HCT116 (cell line): ENCODE measurements around the gene AHR. TPM values are rescaled to one million over a fixed set of nuclear protein-coding genes. Genes with fewer than 3 reads are reported as not detected.

Experiments
- ATAC-seq: fragments of 200-7000 bp; cut with Tn5 transposase; 2 replicates; pipeline ENCODE4 v1.9.1; 2020; ENCODE audit warnings: mild to moderate bottlenecking, moderate library complexity
- BruUV-seq: library from RNA; stranded (reverse); fragments of 400-500 nt; replicated peaks from 2 replicates; lab custom pipeline; 2021; lab: Mats Ljungman, UMichigan
- CTCF ChIA-PET: fragments of 300-600 bp; sonication (Branson Sonifier 250); formaldehyde crosslinking; loops from one replicate; lab custom pipeline; 2021; ENCODE audit warnings: antibody characterized with exemption; lab: Charles Lee
- POLR2A ChIA-PET: fragments of 300-600, 350-600 bp; sonication (Branson Sonifier 250); formaldehyde crosslinking; loops from one replicate; lab custom pipeline; 2021; ENCODE audit warnings: antibody characterized with exemption; lab: Charles Lee
- RAD21 ChIA-PET, 2 experiments: fragments of 300-600 bp; sonication (Branson Sonifier 250); formaldehyde crosslinking; loops; one replicate each; lab custom pipeline; 2023; ENCODE audit warnings: low total read pairs in 2 of 2; ENCODE audit not compliant: uncharacterized antibody in 2 of 2, unreplicated experiment in 2 of 2, low non-redundant PET in 1 of 2; lab: Charles Lee
- DNase-seq: peaks from one replicate; pipeline ENCODE4 v3.0.0-alpha.2; 2010; ENCODE audit warnings: low read depth, low spot score
- H2AFZ ChIP-seq: fragments of 200-600 bp; shearing (Covaris generic), sonication (generic); 2 replicates; pipeline ENCODE4 v1.6.1; 2017; ENCODE audit warnings: low read depth, mixed run types, mixed read lengths, antibody characterized with exemption, low read length; ENCODE audit not compliant: poor library complexity, severe bottlenecking
- H3K27ac ChIP-seq: 2 replicates; pipeline ENCODE4 v1.5.1; 2012; ENCODE audit warnings: low read depth, low read length
- H3K27me3 ChIP-seq: fragments of 200-600 bp; sonication (generic); 2 replicates; pipeline ENCODE4 v1.6.1; 2016; ENCODE audit warnings: mixed run types, low read length, mixed read lengths; ENCODE audit not compliant: insufficient read depth
- H3K36me3 ChIP-seq, 2 experiments: fragments of 200-500 bp in 1 of 2; fragments of 200-600 bp in 1 of 2; sonication (Bioruptor generic) in 1 of 2; sonication (generic) in 1 of 2; 2 replicates each; pipeline versions ENCODE4 v1.5.1 to v1.6.1; 2014 to 2016; ENCODE audit warnings: low read length in 2 of 2, inconsistent platforms in 1 of 2, mixed read lengths in 1 of 2, mixed run types in 1 of 2; ENCODE audit not compliant: insufficient read depth in 2 of 2, control insufficient read depth in 1 of 2
- H3K4me1 ChIP-seq, 2 experiments: fragments of 200-600 bp in 1 of 2; sonication (generic) in 1 of 2; 2 replicates each; pipeline versions ENCODE4 v1.5.1 to v1.6.1; 2012 to 2017; ENCODE audit warnings: low read length in 2 of 2, inconsistent platforms in 1 of 2, mild to moderate bottlenecking in 1 of 2, mixed read lengths in 1 of 2, mixed run types in 1 of 2, moderate library complexity in 1 of 2; ENCODE audit not compliant: insufficient read depth in 2 of 2, control insufficient read depth in 1 of 2
- H3K4me2 ChIP-seq: fragments of 200-600 bp; sonication (generic); 2 replicates; pipeline ENCODE4 v1.6.1; 2017; ENCODE audit warnings: mixed run types, low read length, mixed read lengths
- H3K4me3 ChIP-seq, 2 experiments: fragments of 200-600 bp in 1 of 2; sonication (generic) in 1 of 2; replicated peaks in 1 of 2; 2 replicates each; pipeline ENCODE4 v1.5.1; 2011 to 2016; ENCODE audit warnings: low read length in 2 of 2, control low read depth in 1 of 2, low read depth in 1 of 2, mild to moderate bottlenecking in 1 of 2, mixed read lengths in 1 of 2, mixed run types in 1 of 2
- H3K79me2 ChIP-seq: fragments of 200-600 bp; sonication (generic); 2 replicates; pipeline ENCODE4 v1.6.1; 2017; ENCODE audit warnings: mild to moderate bottlenecking, mixed run types, low read length, moderate library complexity, mixed read lengths; ENCODE audit not compliant: insufficient read depth
- H3K9ac ChIP-seq: fragments of 200-600 bp; sonication (generic); 2 replicates; pipeline ENCODE4 v1.6.1; 2016; ENCODE audit warnings: low read length, mixed read lengths
- H3K9me2 ChIP-seq: fragments of 200-600 bp; sonication (generic), shearing (Covaris generic); 2 replicates; pipeline ENCODE4 v1.6.1; 2017; ENCODE audit warnings: mixed run types, mild to moderate bottlenecking, moderate library complexity; ENCODE audit not compliant: insufficient read depth
- H3K9me3 ChIP-seq, 2 experiments: fragments of 200-500 bp in 1 of 2; fragments of 200-600 bp in 1 of 2; sonication (Bioruptor generic) in 1 of 2; sonication (generic) in 1 of 2; 2 replicates each; pipeline ENCODE4 v1.6.1; 2014 to 2017; ENCODE audit warnings: low read length in 2 of 2, mixed read lengths in 2 of 2, inconsistent platforms in 1 of 2, low read depth in 1 of 2, mild to moderate bottlenecking in 1 of 2, mixed run types in 1 of 2, moderate library complexity in 1 of 2; ENCODE audit not compliant: control insufficient read depth in 1 of 2, insufficient read depth in 1 of 2
- H4K20me1 ChIP-seq: fragments of 200-600 bp; sonication (generic), shearing (Covaris generic); 2 replicates; pipeline ENCODE4 v1.6.1; 2017; ENCODE audit warnings: mixed run types, mild to moderate bottlenecking, moderate library complexity; ENCODE audit not compliant: insufficient read depth
- CTCF ChIP-seq, 3 experiments: fragments of 200-600 bp in 1 of 3; sonication (generic) in 1 of 3; IDR thresholded peaks in 2 of 3; conservative IDR thresholded peaks in 1 of 3; 2 replicates each; pipeline ENCODE4 v1.5.1; 2012 to 2017; ENCODE audit warnings: low read depth in 2 of 3, low read length in 2 of 3, antibody characterized with exemption in 1 of 3, borderline replicate concordance in 1 of 3, control low read depth in 1 of 3, mild to moderate bottlenecking in 1 of 3, mixed read lengths in 1 of 3, mixed run types in 1 of 3, moderate library complexity in 1 of 3; ENCODE audit not compliant: insufficient read depth in 1 of 3
- EZH2phosphoT487 ChIP-seq: fragments of 200-600 bp; IDR thresholded peaks from 2 replicates; pipeline ENCODE4 v1.6.1; 2018; ENCODE audit warnings: antibody characterized with exemption, borderline replicate concordance
- MAX ChIP-seq: IDR thresholded peaks from 2 replicates; pipeline ENCODE4 v1.6.1; 2012
- POLR2A ChIP-seq: IDR thresholded peaks from 2 replicates; pipeline ENCODE4 v1.7.0; 2011; ENCODE audit warnings: borderline replicate concordance; ENCODE audit not compliant: insufficient read depth, insufficient read length; ENCODE audit errors: extremely low read depth
- SIN3A ChIP-seq: IDR thresholded peaks from 2 replicates; pipeline ENCODE4 v1.6.1; 2012; ENCODE audit warnings: low read depth
- YY1 ChIP-seq: IDR thresholded peaks from 2 replicates; pipeline ENCODE4 v1.6.1; 2011; ENCODE audit warnings: low read length, low read depth, moderate library complexity, mild to moderate bottlenecking; ENCODE audit not compliant: insufficient replicate concordance; ENCODE audit errors: extremely low read depth
- ZFX ChIP-seq: fragments of 450-650 bp; IDR thresholded peaks from 2 replicates; pipeline ENCODE4 v1.6.1; 2017
- intact Hi-C: fragments of 100-400 bp; cut with micrococcal nuclease; formaldehyde crosslinking; loops from 2 replicates; pipeline ENCODE4 v1.10.0; 2022
- total RNA-seq: library from RNA; stranded (reverse); gene quantifications from one replicate; pipeline ENCODE4 v1.2.1, GENCODE V29; 2021; ENCODE audit not compliant: unreplicated experiment

Gene AHR
- total RNA-seq, 1 experiment from 2014 or later = 29.7 TPM

GRCh38 chr7:17319164-17320101 is 21.0 kb downstream of the AHR start:
- no peak overlapping the region for H3K27ac ChIP-seq
- RAD21 ChIA-PET = no interaction called here

GRCh38 chr7:17320102-17320497 is 21.6 kb downstream of the AHR start:
- TF ChIP-seq SIN3A = no peak
- TF ChIP-seq CTCF (IDR thresholded peaks at IDR 0.05 in 2 of 3, conservative IDR thresholded peaks at IDR 0.05 in 1 of 3; ENCODE audit: borderline replicate concordance in 1 of 3, insufficient read depth in 1 of 3, low read depth in 2 of 3, low read length in 2 of 3) = no peak
- TF ChIP-seq EZH2phosphoT487 = no peak
- no peak for TF ChIP-seq YY1
- TF ChIP-seq ZFX = no peak
- TF ChIP-seq POLR2A = no peak
- POLR2A ChIA-PET = no interaction called here
- no peak overlapping the region for H3K4me2 ChIP-seq
- intact Hi-C loops = no loop called here
- peaks cover 2 to 10% of the 10 kb centered on the region in 2 experiments; a peak in 3 of 4 replicates for H3K4me1 ChIP-seq
- H3K27ac ChIP-seq = no peak overlapping the region
- H3K79me2 ChIP-seq = peaks cover 18% of the 10 kb centered on the region
- no peaks in the 10 kb centered on the region for H4K20me1 ChIP-seq
- H3K9me2 ChIP-seq = no peaks in the 10 kb centered on the region
- H3K9me3 ChIP-seq = no peaks in the 10 kb centered on the region
- no peak overlapping the region for H3K9ac ChIP-seq
- no peak for ATAC-seq
- no peaks in the 10 kb centered on the region for H3K36me3 ChIP-seq
- BruUV-seq = no TSS peak
- no peak overlapping the region for H3K4me3 ChIP-seq
- RAD21 ChIA-PET = no interaction called here
- DNase-seq = no peak
- no peak overlapping the region for H2AFZ ChIP-seq
- no peaks in the 10 kb centered on the region for H3K27me3 ChIP-seq
- CTCF ChIA-PET = no interaction called here

More at GRCh38 chr7:17319164-17320101, 21.0 kb downstream of the AHR start:
- Histone ChIP-seq H3K4me3 (no peak overlapping the region), H3K4me2 (no peak overlapping the region; the same call in 1 of the 2 replicates), H3K79me2 (peaks cover 18% of the 10 kb centered on the region), H3K36me3 (no peaks in the 10 kb centered on the region), H4K20me1 (0 out of 2 replicates have a peak, but pooled peaks cover 4% of the 10 kb centered on the region), H3K27me3 (no peaks in the 10 kb centered on the region), H3K4me1 (peaks cover 2 to 8% of the 10 kb centered on the region in 2 experiments; a peak in 3 of 4 replicates), H2AFZ (no peak overlapping the region), H3K9ac (no peak overlapping the region), H3K9me3 (no peaks in the 10 kb centered on the region), H3K9me2 (no peaks in the 10 kb centered on the region)
- ATAC-seq (no peak), DNase-seq (no peak)
- intact Hi-C loops = no loop called here
- ChIA-PET CTCF (no interaction called here), POLR2A (no interaction called here)
- TF ChIP-seq MAX = no peak
- BruUV-seq = no TSS peak
